HepG2 (cell line): ENCODE measurements around the gene KRT84. TPM values are rescaled to one million over a fixed set of nuclear protein-coding genes. Genes with fewer than 3 reads are reported as not detected.

Experiments used
- ATAC-seq: fragments of 200-7000 bp; cut with Tn5 transposase; 3 replicates; pipeline ENCODE4 v1.9.1; 2020; ENCODE audit warnings: mild to moderate bottlenecking, moderate library complexity
- BruUV-seq: library from RNA; stranded (reverse); fragments of 400-500 nt; replicated peaks from 2 replicates; lab custom pipeline; 2021; lab: Mats Ljungman, UMichigan
- CTCF ChIA-PET: fragments of 300-600 bp; formaldehyde crosslinking; extraction: SDS; loops from one replicate; lab custom pipeline; 2021; ENCODE audit warnings: low total read pairs, inconsistent platforms, low intra/inter-chr PET ratio; lab: Yijun Ruan, JAX
- POLR2A ChIA-PET: fragments of 350-600 bp; sonication (Branson Sonifier 250); formaldehyde crosslinking; loops from one replicate; lab custom pipeline; 2020; ENCODE audit warnings: antibody characterized with exemption, inconsistent platforms; lab: Yijun Ruan, JAX
- DNase-seq: peaks from one replicate; pipeline ENCODE4 v3.0.0-alpha.2; 2015; ENCODE audit warnings: low spot score
- FAIRE-seq: peaks from 3 replicates; lab custom pipeline; 2011; peaks lifted over from hg19 to GRCh38; lab: Jason Lieb, UNC
- H2AFZ ChIP-seq: one replicate; pipeline ENCODE4 v1.6.1; 2011; ENCODE audit warnings: low read length, inconsistent platforms
- H3K27ac ChIP-seq: fragments of 300-600 bp; 3 replicates; pipeline ENCODE4 v1.8.0; 2011; ENCODE audit warnings: mixed run types, mild to moderate bottlenecking, mixed read lengths, low read length, inconsistent platforms; ENCODE audit not compliant: insufficient read depth; ENCODE audit errors: extremely low read length
- H3K27me3 ChIP-seq, 2 experiments: fragments of 200-600 bp in 1 of 2; 2 replicates in 1 of 2; 3 replicates in 1 of 2; pipeline versions ENCODE4 v1.6.0 to v1.8.0; 2011; ENCODE audit warnings: low read length in 2 of 2, mild to moderate bottlenecking in 2 of 2, moderate library complexity in 2 of 2, inconsistent platforms in 1 of 2; ENCODE audit not compliant: insufficient read depth in 2 of 2, control insufficient read depth in 1 of 2
- H3K36me3 ChIP-seq, 2 experiments: fragments of 200-600 bp in 1 of 2; replicated peaks in 1 of 2; 2 replicates in 1 of 2; 3 replicates in 1 of 2; pipeline versions ENCODE4 v1.5.1 to v1.8.0; 2011; ENCODE audit warnings: low read length in 2 of 2, inconsistent platforms in 1 of 2; ENCODE audit not compliant: insufficient read depth in 2 of 2, control insufficient read depth in 1 of 2
- H3K4me1 ChIP-seq: 2 replicates; pipeline ENCODE4 v1.5.1; 2012; ENCODE audit warnings: low read length, inconsistent platforms; ENCODE audit not compliant: insufficient read depth
- H3K4me2 ChIP-seq: 2 replicates; pipeline ENCODE4 v1.6.0; 2011; ENCODE audit warnings: low read depth, low read length, inconsistent platforms
- H3K4me3 ChIP-seq, 3 experiments: fragments of 200-600 bp in 1 of 3; sonication (generic), shearing (Covaris generic) in 1 of 3; replicated peaks in 1 of 3; 2 replicates each; pipeline ENCODE4 v1.5.1; 2011 to 2016; ENCODE audit warnings: low read length in 3 of 3, inconsistent platforms in 2 of 3, low read depth in 2 of 3, mild to moderate bottlenecking in 2 of 3, control low read depth in 1 of 3, mixed read lengths in 1 of 3; ENCODE audit not compliant: insufficient read depth in 1 of 3
- H3K79me2 ChIP-seq: one replicate; pipeline ENCODE4 v1.6.1; 2011; ENCODE audit warnings: low read length, inconsistent platforms; ENCODE audit not compliant: insufficient read depth
- H3K9ac ChIP-seq: 2 replicates; pipeline ENCODE4 v1.6.0; 2011; ENCODE audit warnings: mild to moderate bottlenecking, low read depth, low read length, inconsistent platforms; ENCODE audit not compliant: insufficient read depth
- H3K9me3 ChIP-seq: 2 replicates; pipeline ENCODE4 v1.5.1; 2012; ENCODE audit warnings: mild to moderate bottlenecking, low read length
- H4K20me1 ChIP-seq: 2 replicates; pipeline ENCODE4 v1.6.0; 2011; ENCODE audit warnings: inconsistent platforms, mild to moderate bottlenecking, low read length, moderate library complexity; ENCODE audit not compliant: insufficient read depth
- HNRNPH1 ChIP-seq: fragments of 200-400 bp; formaldehyde crosslinking; optimal IDR thresholded peaks from 2 replicates; pipeline ENCODE3; 2017; ENCODE audit warnings: mild to moderate bottlenecking, low read depth, low read length
- IRF2 ChIP-seq: IDR thresholded peaks from 2 replicates; pipeline ENCODE4 v1.6.1; 2018; ENCODE audit warnings: missing genetic modification reagents, missing compliant biosample characterization
- SMAD1 ChIP-seq: sonication (generic); formaldehyde crosslinking; IDR thresholded peaks from 2 replicates; pipeline ENCODE4 v1.4.0; 2020; ENCODE audit warnings: missing genetic modification reagents, low read depth, mild to moderate bottlenecking, borderline replicate concordance
- ZNF180 ChIP-seq: sonication (generic); formaldehyde crosslinking; IDR thresholded peaks from 2 replicates; pipeline ENCODE4 v1.4.0; 2020; ENCODE audit warnings: low read depth, missing genetic modification reagents, borderline replicate concordance
- ZNF260 ChIP-seq: sonication (generic); formaldehyde crosslinking; IDR thresholded peaks from 2 replicates; pipeline ENCODE4 v1.4.0; 2020; ENCODE audit warnings: missing genetic modification reagents, low read depth, mild to moderate bottlenecking, borderline replicate concordance
- ZNF7 ChIP-seq: IDR thresholded peaks from 2 replicates; pipeline ENCODE4 v1.6.1; 2016; ENCODE audit warnings: missing biosample characterization, missing genetic modification reagents
- ZNF724P ChIP-seq: sonication (generic); formaldehyde crosslinking; IDR thresholded peaks from 2 replicates; pipeline ENCODE4 v1.8.0; 2022; ENCODE audit warnings: missing genetic modification reagents, borderline replicate concordance
- ZSCAN12 ChIP-seq: sonication (generic); formaldehyde crosslinking; IDR thresholded peaks from 2 replicates; pipeline ENCODE4 v1.9.0; 2021; ENCODE audit warnings: mild to moderate bottlenecking, missing genetic modification reagents
- WGBS: methylation state at CpG from one replicate; pipeline ENCODE4 v1.1.6; 2017; ENCODE audit warnings: low lambda C conversion rate; 5-methylcytosine and 5-hydroxymethylcytosine counted together
- in situ Hi-C: cut with HindIII; loops from 2 replicates; pipeline ENCODE4 v1.10.0; 2017; ENCODE audit warnings: low pct_unique_long_range_greater_than_20kb; ENCODE audit not compliant: extremely low pct_ligation_motif_present
- intact Hi-C: fragments of 100-400 bp; cut with micrococcal nuclease; formaldehyde crosslinking; loops from one replicate; pipeline ENCODE4 v1.10.0; 2022; ENCODE audit not compliant: unreplicated experiment
- polyA plus RNA-seq, 8 experiments: library from polyadenylated mRNA; depleted of rRNA in 3 of 8; stranded (reverse) in 7 of 8; unstranded in 1 of 8; fragments of >200 nt; fragmentation: Illumina TruSeq in 4 of 8; extraction: Trizol in 4 of 8; gene quantifications; 2 replicates each; pipeline versions ENCODE4 v1.2.1 to v1.2.3, GENCODE V29; 2011 to 2016; ENCODE audit warnings: low read depth in 4 of 8, missing spikeins in 1 of 8, mixed read lengths in 1 of 8; ENCODE audit not compliant: insufficient read depth in 1 of 8
- total RNA-seq, 5 experiments: library from RNA; depleted of rRNA; stranded (reverse); fragments of >200 nt; fragmentation: Illumina TruSeq; extraction: Trizol; gene quantifications; 2 replicates each; pipeline ENCODE4 v1.2.3, GENCODE V29; 2016; ENCODE audit warnings: low read depth in 1 of 5
- TF ChIP-seq, protein P1 (sequence below), 2 experiments: IDR thresholded peaks; 2 replicates each; pipeline ENCODE4 v1.6.1; 2011 to 2012; ENCODE audit warnings: low read length in 2 of 2, borderline replicate concordance in 1 of 2, low read depth in 1 of 2, mild to moderate bottlenecking in 1 of 2, moderate library complexity in 1 of 2
- TF ChIP-seq, protein P2 (sequence below): sonication (generic); formaldehyde crosslinking; IDR thresholded peaks from 2 replicates; pipeline ENCODE4 v1.8.0; 2022; ENCODE audit warnings: missing genetic modification reagents, mild to moderate bottlenecking, inconsistent platforms, borderline replicate concordance
- TF ChIP-seq, protein P3 (sequence below): sonication (generic); formaldehyde crosslinking; IDR thresholded peaks from 2 replicates; pipeline ENCODE4 v1.4.0; 2020; ENCODE audit warnings: missing genetic modification reagents
- TF ChIP-seq, protein P4 (sequence below): sonication (generic); formaldehyde crosslinking; IDR thresholded peaks from 2 replicates; pipeline ENCODE4 v1.8.0; 2022; ENCODE audit warnings: low read depth, missing genetic modification reagents

KRT84 gene
- total and polyA plus RNA-seq, 2 of the 13 experiments (the other 11 are each of a cell fraction or from before 2014, with no cell fraction given) = not detected

DNA sequence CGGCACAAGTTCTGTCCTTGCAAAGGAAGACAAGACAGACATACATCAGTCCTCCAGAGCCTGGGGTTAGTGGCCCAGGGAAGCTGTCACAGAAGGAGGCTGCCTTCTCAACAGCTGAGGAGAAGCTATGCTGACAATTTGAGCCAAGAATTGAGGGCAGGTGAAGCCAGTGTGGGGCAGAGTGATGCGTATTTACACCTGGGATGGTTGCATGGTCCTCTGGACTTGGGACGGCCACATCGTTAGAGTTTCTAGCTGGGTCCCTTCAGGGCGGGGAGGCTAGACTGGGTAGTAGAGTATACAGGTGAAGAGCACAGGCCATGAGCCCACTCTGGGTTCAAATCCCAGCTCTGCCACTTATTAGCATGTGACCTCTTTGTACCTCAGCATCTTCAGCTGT lies 34.7 kb downstream of the KRT84 start:
- H3K79me2 ChIP-seq = no peaks in the 10 kb centered on the region
- no peak for ATAC-seq
- no peak overlapping the region for H3K27ac ChIP-seq
- in situ Hi-C loops (no loop called here), intact Hi-C loops (loop anchor here (5.0 kb wide), 1 partner anchor 408 kb away; no protein-coding TSS in a partner anchor)
- peaks cover 0 to 33% of the 10 kb centered on the region in 2 experiments; a peak in 4 of 5 replicates for H3K27me3 ChIP-seq
- BruUV-seq = no TSS peak
- CTCF ChIA-PET = no interaction called here
- TF ChIP-seq HNRNPH1 = no peak
- no peak for TF ChIP-seq IRF2 (CRISPR knock-in tag)
- no peak for TF ChIP-seq ZNF724P (CRISPR knock-in tag)
- no peak for TF ChIP-seq SMAD1
- TF ChIP-seq, protein P1, sequence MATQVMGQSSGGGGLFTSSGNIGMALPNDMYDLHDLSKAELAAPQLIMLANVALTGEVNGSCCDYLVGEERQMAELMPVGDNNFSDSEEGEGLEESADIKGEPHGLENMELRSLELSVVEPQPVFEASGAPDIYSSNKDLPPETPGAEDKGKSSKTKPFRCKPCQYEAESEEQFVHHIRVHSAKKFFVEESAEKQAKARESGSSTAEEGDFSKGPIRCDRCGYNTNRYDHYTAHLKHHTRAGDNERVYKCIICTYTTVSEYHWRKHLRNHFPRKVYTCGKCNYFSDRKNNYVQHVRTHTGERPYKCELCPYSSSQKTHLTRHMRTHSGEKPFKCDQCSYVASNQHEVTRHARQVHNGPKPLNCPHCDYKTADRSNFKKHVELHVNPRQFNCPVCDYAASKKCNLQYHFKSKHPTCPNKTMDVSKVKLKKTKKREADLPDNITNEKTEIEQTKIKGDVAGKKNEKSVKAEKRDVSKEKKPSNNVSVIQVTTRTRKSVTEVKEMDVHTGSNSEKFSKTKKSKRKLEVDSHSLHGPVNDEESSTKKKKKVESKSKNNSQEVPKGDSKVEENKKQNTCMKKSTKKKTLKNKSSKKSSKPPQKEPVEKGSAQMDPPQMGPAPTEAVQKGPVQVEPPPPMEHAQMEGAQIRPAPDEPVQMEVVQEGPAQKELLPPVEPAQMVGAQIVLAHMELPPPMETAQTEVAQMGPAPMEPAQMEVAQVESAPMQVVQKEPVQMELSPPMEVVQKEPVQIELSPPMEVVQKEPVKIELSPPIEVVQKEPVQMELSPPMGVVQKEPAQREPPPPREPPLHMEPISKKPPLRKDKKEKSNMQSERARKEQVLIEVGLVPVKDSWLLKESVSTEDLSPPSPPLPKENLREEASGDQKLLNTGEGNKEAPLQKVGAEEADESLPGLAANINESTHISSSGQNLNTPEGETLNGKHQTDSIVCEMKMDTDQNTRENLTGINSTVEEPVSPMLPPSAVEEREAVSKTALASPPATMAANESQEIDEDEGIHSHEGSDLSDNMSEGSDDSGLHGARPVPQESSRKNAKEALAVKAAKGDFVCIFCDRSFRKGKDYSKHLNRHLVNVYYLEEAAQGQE (IDR thresholded peaks at IDR 0.05; ENCODE audit: borderline replicate concordance in 1 of 2, low read depth in 1 of 2, low read length in 2 of 2) = no peak
- no peak for TF ChIP-seq ZSCAN12 (CRISPR knock-in tag)
- TF ChIP-seq ZNF7 (CRISPR knock-in tag) = no peak
- TF ChIP-seq, protein P2, sequence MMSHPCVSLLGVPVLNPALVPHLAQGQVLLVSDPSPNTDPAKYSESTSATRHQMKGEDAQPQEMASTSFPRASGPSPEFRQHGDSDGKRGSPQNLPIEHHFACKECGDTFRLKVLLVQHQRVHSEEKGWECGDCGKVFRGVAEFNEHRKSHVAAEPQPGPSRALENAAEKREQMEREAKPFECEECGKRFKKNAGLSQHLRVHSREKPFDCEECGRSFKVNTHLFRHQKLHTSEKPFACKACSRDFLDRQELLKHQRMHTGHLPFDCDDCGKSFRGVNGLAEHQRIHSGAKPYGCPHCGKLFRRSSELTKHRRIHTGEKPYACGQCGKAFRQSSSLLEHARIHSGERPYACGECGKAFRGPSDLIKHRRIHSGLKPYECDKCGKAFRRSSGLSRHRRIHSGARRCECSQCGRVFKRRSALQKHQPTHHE (CRISPR knock-in tag) = no peak
- TF ChIP-seq ZNF260 (CRISPR knock-in tag) = no peak
- TF ChIP-seq ZNF180 = no peak
- TF ChIP-seq, protein P3, sequence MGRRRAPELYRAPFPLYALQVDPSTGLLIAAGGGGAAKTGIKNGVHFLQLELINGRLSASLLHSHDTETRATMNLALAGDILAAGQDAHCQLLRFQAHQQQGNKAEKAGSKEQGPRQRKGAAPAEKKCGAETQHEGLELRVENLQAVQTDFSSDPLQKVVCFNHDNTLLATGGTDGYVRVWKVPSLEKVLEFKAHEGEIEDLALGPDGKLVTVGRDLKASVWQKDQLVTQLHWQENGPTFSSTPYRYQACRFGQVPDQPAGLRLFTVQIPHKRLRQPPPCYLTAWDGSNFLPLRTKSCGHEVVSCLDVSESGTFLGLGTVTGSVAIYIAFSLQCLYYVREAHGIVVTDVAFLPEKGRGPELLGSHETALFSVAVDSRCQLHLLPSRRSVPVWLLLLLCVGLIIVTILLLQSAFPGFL (CRISPR knock-in tag) = no peak
- TF ChIP-seq, protein P4, sequence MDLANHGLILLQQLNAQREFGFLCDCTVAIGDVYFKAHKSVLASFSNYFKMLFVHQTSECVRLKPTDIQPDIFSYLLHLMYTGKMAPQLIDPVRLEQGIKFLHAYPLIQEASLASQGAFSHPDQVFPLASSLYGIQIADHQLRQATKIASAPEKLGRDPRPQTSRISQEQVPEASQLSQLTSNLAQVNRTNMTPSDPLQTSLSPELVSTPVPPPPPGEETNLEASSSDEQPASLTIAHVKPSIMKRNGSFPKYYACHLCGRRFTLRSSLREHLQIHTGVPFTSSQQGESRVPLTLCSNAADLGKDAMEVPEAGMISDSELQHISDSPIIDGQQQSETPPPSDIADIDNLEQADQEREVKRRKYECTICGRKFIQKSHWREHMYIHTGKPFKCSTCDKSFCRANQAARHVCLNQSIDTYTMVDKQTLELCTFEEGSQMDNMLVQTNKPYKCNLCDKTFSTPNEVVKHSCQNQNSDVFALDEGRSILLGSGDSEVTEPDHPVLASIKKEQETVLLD (CRISPR knock-in tag) = no peak
- no peak for FAIRE-seq
- no peak overlapping the region for H3K9ac ChIP-seq
- DNase-seq = no peak
- H3K4me1 ChIP-seq = peaks cover 10% of the 10 kb centered on the region
- no peaks in the 10 kb centered on the region for H4K20me1 ChIP-seq
- POLR2A ChIA-PET = no interaction called here
- no peaks in the 10 kb centered on the region for H3K36me3 ChIP-seq
- WGBS = 26% methylated on average over 4 of the region's 5 CpGs
- no peaks in the 10 kb centered on the region for H3K9me3 ChIP-seq
- no peak overlapping the region for H2AFZ ChIP-seq
- no peak overlapping the region for H3K4me2 ChIP-seq
- H3K4me3 ChIP-seq = no peak overlapping the region
